ENCODE data around the gene WBP2NL.
"Not testable (repeated sequence)": the region's sequence is repeated elsewhere in the genome, so short reads cannot be mapped to it uniquely, and the experiment has no call there.

The WBP2NL gene

GRCh38 chr22:41998361-41999261, at the start of gene WBP2NL:
TSS of gene WBP2NL (plus strand) at chr22:41998788. CDS start at chr22:41998819, 31 bp downstream.
- DNase-seq (ENCODE audit: low read depth, low spot score): peak; percentile 88

DNA sequence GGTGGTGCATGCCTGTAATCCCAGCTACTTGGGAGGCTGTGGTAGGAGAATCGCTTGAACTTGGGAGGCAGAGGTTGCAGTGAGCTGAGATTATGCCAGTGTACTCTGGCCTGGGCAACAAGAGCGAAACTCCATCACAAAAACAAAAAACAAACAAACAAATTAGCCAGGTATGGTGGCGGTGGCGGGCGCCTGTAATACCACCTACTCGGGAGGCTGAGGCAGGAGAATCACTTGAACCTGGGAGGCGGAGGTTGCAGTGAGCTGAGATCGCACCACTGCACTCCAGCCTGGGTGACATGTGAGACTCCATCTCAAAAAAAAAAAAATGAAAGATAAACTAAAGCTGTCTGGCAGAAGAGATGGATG, 49.7 kb upstream of the WBP2NL start:
- not testable (repeated sequence) for DNase-seq (ENCODE audit: low read depth, low spot score)

- no peak for DNase-seq (ENCODE audit: low read depth, low spot score)
Observed at GRCh38 chr22:41949297-41949965, 49.2 kb upstream of the WBP2NL start.

DNA sequence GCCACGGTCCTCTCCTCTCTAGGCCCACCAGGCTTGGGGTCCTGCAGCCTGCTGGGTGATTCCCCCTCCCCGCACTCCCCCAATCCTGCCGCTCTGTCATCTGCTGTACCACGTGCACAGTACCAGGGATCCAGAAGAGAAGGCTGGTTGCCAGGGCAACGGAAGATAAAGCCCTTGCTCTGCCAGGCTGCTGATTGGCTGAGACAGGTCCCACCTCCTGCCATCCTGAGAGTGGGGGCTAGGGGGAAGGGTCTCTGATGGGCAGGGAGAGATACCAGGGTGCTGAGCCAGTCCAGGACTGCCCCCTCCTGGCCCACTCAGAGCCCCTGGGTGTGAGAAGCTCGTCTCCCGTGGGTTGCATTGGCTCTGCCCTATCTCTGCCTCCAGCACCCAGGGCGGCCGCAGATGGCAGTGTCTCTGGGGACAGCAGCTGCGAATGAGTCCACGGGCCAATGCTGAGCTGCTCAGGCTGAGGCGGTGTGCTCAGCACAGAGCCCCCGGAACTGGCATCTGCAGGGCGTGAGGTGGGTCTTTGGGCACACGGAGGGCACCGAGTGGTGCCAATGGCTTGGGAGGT, 46.6 kb upstream of the WBP2NL start, which contains the start of gene SMIM45:
Gene SMIM45, plus strand, starts transcription at position 253 of the 577 bp plus-strand sequence.
- peak; percentile 44 for DNase-seq (ENCODE audit: low read depth, low spot score)

DNA sequence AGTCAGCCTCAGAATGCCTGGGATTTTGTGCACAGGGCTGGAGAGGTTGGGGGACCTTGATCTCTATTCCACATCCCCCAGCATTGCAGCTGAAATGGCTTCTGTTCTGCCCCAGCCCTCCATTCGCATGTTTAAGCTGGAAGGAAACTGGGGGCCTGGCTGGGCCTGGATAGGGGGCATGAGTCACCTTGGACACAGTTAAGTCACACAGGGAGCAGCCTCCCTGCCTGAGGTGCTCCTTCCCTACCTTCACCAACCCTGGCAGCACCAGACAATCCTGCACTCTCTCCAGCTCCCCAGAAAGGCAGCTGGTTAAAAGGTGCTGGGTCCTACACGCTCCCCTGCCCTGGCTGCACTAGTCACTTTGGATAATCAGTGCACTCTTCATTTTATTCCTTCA, 45.9 kb upstream of the WBP2NL start:
- no peak for DNase-seq (ENCODE audit: low read depth, low spot score)

DNA sequence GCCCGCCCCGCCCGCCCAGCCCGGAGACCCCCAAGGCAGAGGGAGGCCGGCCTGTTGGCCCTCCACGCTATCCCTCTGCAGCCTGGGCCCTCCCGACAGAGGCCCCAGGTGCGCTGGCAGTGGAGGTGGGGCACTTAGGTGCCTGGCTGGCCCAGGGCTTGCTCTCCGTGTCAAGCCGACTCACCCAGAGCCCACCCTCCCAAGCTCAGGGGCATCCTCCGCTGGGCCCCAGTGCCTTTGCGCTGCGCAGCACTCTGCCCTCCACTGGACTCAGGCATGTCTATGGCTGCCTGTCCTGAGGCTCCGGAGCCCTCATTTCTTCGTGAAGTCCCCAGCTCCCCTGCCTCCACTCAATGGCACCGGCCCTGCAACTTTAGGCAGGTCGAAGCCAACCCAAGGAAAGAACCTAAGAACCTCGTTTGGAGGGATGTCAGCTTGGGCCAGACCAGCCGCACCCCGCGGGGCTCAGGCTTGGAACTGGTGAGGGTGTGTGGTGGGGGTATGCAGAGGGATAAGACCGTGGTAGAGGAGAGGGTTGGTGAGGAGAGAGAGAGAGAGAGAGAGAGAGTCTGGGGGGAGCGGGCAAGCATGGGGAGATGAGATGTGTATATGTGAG, 40.5 kb upstream of the WBP2NL start:
- no peak for DNase-seq (ENCODE audit: low read depth, low spot score)

DNA sequence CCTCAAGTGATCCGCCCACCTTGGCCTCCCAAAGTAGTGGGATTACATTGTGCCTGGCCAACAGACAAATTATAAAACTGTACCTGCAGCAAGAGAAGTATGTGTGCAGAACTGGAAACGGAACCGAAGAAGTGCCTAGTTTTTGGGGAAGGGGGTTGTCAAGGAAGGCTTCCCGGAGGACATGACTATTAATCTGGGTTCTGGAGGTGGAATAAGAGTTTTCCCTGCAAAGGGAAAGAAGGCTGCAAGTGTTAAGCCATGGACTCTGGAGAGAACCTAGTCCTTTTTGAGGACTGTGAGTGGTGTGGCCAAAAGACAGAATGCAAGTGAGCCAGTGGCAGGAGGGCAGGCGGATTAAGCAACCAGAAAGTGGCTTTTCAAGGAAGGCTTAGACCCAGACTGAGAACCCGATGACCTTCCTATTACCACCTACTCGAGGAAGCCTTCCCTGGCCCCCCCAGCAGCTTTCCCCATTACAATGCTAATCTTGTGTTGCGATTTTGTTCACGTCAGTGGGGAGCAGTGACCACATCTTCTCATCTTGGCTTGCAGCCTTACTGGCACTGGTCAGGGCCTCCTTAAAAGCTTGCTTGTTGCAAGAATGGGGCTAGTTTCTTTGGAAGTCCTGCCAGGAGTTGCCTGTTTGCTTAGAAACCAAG, 35.0 kb upstream of the WBP2NL start:
- peak; percentile 91 for DNase-seq (ENCODE audit: low read depth, low spot score)

- DNase-seq (ENCODE audit: low read depth, low spot score): no peak
Observed at GRCh38 chr22:41964112-41964491, 34.5 kb upstream of the WBP2NL start.

DNA sequence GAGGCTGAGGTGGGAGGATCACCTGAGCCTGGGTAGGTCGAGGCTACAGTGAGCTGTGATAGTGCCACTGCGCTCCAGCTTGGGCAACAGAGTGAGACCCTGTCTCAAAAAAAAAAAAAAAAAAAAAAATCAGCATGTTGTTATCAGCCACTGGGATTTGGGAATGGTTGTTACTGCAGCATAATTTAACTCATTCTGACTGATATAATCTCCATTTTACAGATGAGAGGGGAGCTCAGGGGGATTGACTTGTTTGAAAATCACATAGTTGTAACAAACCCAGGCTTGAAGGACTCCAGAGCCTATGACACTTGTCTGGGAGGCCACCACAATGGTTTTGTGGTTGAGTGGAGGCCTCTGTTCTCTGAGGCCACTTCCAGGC, 32.4 kb upstream of the WBP2NL start:
- DNase-seq (ENCODE audit: low read depth, low spot score): no peak

- peak; percentile 79 for DNase-seq (ENCODE audit: low read depth, low spot score)
Observed at GRCh38 chr22:41966607-41967240, 31.9 kb upstream of the WBP2NL start.

DNA sequence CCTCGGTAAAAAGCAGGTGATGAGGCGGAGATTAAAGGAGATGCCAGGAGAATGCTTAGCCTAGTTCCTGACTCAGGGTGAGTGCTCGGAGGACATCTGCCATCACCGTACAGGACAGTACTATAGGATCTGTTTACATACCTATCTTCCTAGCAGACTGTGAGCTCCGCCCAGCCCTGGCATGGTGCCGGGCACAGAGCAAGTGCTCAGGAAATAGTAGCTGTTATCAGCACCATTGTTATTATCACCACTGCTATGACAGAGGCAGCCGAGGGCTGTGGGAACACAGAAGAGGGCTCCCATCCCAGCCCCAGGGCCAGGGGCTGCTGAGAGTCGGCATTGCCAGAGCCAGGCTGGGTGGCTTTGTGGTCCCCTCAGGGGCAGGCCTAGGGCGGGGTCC, 30.0 kb upstream of the WBP2NL start:
- DNase-seq (ENCODE audit: low read depth, low spot score): no peak

DNA sequence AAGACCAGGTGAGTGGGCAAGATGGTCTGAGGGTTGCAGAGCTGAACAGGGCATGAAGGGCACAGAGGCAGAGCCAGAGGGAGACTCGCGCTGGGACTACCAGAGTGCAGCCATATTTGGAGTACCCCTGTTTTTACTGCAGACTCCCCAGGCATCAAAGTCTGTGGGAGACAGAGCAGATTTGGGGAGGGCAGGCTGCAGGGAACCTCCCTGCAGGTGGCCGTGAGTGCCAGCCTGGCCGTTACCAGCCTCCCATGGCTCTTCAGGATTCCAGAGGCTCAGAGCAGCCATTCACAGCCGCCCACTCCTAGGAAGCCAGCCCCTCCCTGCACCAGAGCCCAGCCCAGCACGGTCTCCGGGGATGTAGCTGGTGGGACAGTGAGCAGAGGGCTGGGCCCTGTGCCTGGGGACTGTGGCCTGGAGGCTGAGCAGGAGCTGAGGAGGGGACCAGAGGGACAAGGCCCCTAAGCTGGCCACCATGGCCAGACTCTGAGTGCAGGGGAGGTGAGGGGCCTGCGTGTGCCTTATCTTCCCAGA, 29.4 kb upstream of the WBP2NL start, which contains the start of gene SEPTIN3:
Gene SEPTIN3, plus strand, starts transcription at position 334 of the 537 bp plus-strand sequence. CDS start 2,050 bp downstream, outside the sequence.
- DNase-seq (ENCODE audit: low read depth, low spot score): no peak

DNA sequence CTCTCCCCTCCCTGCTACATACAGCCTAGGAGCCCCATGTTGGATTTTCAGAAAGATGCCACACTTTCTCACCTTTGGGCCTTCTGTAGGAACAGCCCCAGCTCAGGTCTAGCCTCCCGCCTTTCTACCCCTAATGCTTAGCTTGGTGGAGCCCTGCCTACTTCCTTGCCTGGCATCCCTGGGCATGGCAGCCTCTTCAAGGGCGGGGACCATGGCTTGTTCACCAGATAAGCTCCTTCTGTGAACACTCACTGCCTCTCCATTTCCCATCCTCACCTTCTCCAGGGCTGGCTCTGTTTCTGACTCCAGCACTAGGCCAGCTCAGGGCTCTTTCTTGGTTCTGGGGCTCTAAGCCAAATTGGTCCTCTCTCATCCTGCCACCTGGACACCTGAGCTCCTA, 28.0 kb upstream of the WBP2NL start:
- DNase-seq (ENCODE audit: low read depth, low spot score): no peak

GRCh38 chr22:41971431-41971830, 27.2 kb upstream of the WBP2NL start:
- no peak for DNase-seq (ENCODE audit: low read depth, low spot score)

GRCh38 chr22:41974691-41975290, 23.8 kb upstream of the WBP2NL start:
- no peak for DNase-seq (ENCODE audit: low read depth, low spot score)

DNA sequence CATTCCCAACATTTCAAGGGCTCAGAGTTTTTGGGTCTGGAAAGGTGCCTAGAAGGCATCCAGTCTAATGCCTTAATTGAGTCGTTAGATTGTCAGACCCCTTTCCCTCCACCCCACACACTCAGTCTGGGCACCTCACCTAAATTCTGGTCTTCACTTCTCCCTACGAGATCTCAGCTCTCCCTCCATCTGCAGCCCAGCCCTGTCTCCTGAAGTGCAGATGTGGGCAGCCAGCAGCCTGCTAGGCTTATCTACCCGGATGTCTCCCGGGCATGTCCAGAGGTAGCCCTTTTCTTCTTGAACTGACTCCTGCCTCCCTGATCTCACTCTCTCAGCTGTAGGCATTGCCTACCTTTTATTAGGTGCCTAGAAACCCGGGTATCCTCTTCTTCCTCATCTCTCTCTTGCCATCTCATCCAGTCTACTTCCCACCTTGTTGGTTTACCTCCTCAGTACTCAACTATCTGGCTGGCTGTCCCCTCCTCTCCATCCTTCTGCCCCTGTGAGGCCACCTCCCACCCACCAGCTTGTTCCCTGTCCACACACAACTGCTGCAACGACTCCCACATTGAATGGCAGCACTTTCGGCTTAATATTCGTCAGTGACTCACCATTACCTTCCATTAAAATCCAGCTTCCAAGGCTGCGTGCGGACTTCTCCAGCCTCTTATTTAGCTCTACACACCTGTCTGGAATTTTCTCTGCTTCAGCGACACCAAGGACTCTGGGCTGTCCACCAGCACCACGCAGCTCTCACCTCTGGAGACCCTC, 23.1 kb upstream of the WBP2NL start:
- no peak for DNase-seq (ENCODE audit: low read depth, low spot score)

- peak; percentile 48 for DNase-seq (ENCODE audit: low read depth, low spot score)
Observed at GRCh38 chr22:41976070-41976901, 22.3 kb upstream of the WBP2NL start.

DNA sequence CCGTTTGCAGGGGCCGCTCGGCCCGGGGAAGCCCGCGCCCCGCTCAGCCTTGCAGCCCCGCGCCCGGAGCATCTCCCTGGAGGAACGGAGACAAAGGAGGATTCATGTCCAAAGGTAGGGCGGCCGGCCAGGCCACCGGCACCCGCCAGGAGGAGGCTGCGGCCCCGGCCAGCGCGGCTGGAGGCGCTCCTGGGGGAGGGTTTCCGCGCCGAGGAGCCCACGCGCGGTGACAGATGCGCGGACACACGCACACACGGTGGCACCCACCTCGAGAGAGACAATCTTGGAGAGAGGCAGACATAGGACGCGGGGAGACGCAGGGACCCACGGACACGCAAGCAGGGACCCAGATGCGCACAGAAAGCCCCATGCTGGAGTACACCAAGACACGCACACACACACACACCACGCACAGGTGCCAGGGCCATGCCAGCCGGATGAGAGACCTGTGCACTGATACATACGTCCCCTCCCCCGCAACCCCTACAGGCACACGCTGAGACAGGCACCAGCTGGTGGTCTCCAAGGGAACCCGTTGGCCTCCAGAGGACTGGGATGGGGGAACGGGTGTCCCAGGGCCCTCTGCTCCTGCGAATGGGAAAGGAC, 21.5 kb upstream of the WBP2NL start:
- DNase-seq (ENCODE audit: low read depth, low spot score): peak; percentile 26

Measured in astrocyte of the hippocampus (primary cell).